Measurements from ENCODE around the gene ENO4.

The ENO4 gene

GRCh38 chr10:116836902-116837523 lies 12.3 kb upstream of the ENO4 start:
- peak; percentile 62 for TF ChIP-seq CTCF (conservative IDR thresholded peaks at IDR 0.05; ENCODE audit: low read depth, low read length)
- H3K4me3 ChIP-seq (ENCODE audit: low read depth, low read length): no peak overlapping the region
- peak; percentile 48 for DNase-seq (ENCODE audit: low read depth)

GRCh38 chr10:116838143-116838725 lies 11.1 kb upstream of the ENO4 start:
- no peak for TF ChIP-seq CTCF (conservative IDR thresholded peaks at IDR 0.05; ENCODE audit: low read depth, low read length)
- DNase-seq (ENCODE audit: low read depth): no peak
- H3K4me3 ChIP-seq (ENCODE audit: low read depth, low read length): no peak overlapping the region

- TF ChIP-seq CTCF (conservative IDR thresholded peaks at IDR 0.05; ENCODE audit: low read depth, low read length): no peak
- no peak for DNase-seq (ENCODE audit: low read depth)
- H3K4me3 ChIP-seq (ENCODE audit: low read depth, low read length): no peak overlapping the region
These were observed 8.8 kb upstream of the ENO4 start for GRCh38 chr10:116840389-116841075.

GRCh38 chr10:116845823-116846222 lies 3.5 kb upstream of the ENO4 start:
- no peak overlapping the region for H3K4me3 ChIP-seq (ENCODE audit: low read depth, low read length)
- TF ChIP-seq CTCF (conservative IDR thresholded peaks at IDR 0.05; ENCODE audit: low read depth, low read length): no peak
- no peak for DNase-seq (ENCODE audit: low read depth)

- no peak for TF ChIP-seq CTCF (conservative IDR thresholded peaks at IDR 0.05; ENCODE audit: low read depth, low read length)
These were observed 1.0 kb upstream of the ENO4 start for GRCh38 chr10:116848032-116848943.

GRCh38 chr10:116848944-116849247 lies 403 bp upstream of the ENO4 start:
- TF ChIP-seq CTCF (conservative IDR thresholded peaks at IDR 0.05; ENCODE audit: low read depth, low read length): no peak
- peak overlapping the region; percentile 79 for H3K4me3 ChIP-seq (ENCODE audit: low read depth, low read length)
- no peak for DNase-seq (ENCODE audit: low read depth)

More at GRCh38 chr10:116848032-116848943, 1.0 kb upstream of the ENO4 start:
- no peak for DNase-seq (ENCODE audit: low read depth)
- peak overlapping the region; percentile 79 for H3K4me3 ChIP-seq (ENCODE audit: low read depth, low read length)
